Measurements from ENCODE around the gene ARHGAP21. TPM values are rescaled to one million over a fixed set of nuclear protein-coding genes. Genes with fewer than 3 reads are reported as not detected.

Gene ARHGAP21
- total RNA-seq, 1 experiment from 2014 or later: 59.4 TPM

- H3K23me2 ChIP-seq (ENCODE audit: insufficient read length, low read depth, low read length, poor library complexity, severe bottlenecking): no peaks in the 10 kb centered on the region
Observed at GRCh38 chr10:24685958-24686540, 37.6 kb downstream of the ARHGAP21 start.

More at GRCh38 chr10:24685958-24686540, 37.6 kb downstream of the ARHGAP21 start:
- Histone ChIP-seq H3K79me2 (ENCODE audit: insufficient read depth, low read length) (peaks cover 3% of the 10 kb centered on the region; the same call in 1 of the 2 replicates), H4K8ac (replicated peaks; ENCODE audit: insufficient read length, low read depth, low read length) (no peak overlapping the region), H3K4me1 (ENCODE audit: insufficient read depth, low read length) (no peaks in the 10 kb centered on the region), H3K18ac (ENCODE audit: insufficient read length, low read depth, low read length) (no peak overlapping the region), H2AK5ac (ENCODE audit: insufficient read length, low read length) (no peak overlapping the region), H2BK15ac (ENCODE audit: low read depth, low read length) (no peak overlapping the region), H2BK120ac (ENCODE audit: low read depth, low read length, poor library complexity, severe bottlenecking) (no peak overlapping the region), H3K27ac (ENCODE audit: insufficient read length, low read depth, low read length) (no peak overlapping the region), H2BK5ac (ENCODE audit: insufficient read length, low read length) (no peak overlapping the region), H2BK20ac (ENCODE audit: low read depth, low read length, poor library complexity, severe bottlenecking) (no peak overlapping the region), H4K91ac (ENCODE audit: insufficient read length, low read depth, low read length) (no peak overlapping the region), H3K9me3 (ENCODE audit: control insufficient read depth, low read depth, low read length) (no peaks in the 10 kb centered on the region), H4K5ac (ENCODE audit: insufficient read length, low read depth, low read length) (no peak overlapping the region), H3K14ac (ENCODE audit: insufficient read depth, low read length) (no peak overlapping the region), H3K27me3 (ENCODE audit: insufficient read depth, low read length) (no peaks in the 10 kb centered on the region), H4K20me1 (ENCODE audit: control insufficient read depth, insufficient read depth, insufficient read length) (no peaks in the 10 kb centered on the region), H3K79me1 (ENCODE audit: insufficient read depth, low read depth, low read length, poor library complexity, severe bottlenecking) (peaks cover 3% of the 10 kb centered on the region), H3K4ac (ENCODE audit: low read depth, low read length) (no peak overlapping the region), H3K23ac (ENCODE audit: insufficient read length, low read depth, low read length) (no peak overlapping the region), H3K4me2 (ENCODE audit: insufficient read depth, insufficient read length, low read length) (no peak overlapping the region), H3K56ac (ENCODE audit: insufficient read length, low read depth, low read length) (no peak overlapping the region), H3T11ph (ENCODE audit: low read length) (no peak overlapping the region), H2BK12ac (ENCODE audit: insufficient read length, low read depth, low read length) (no peak overlapping the region), H2AFZ (ENCODE audit: low read length) (no peak overlapping the region), H3K9ac (ENCODE audit: extremely low read depth, insufficient read length, low read length) (no peak overlapping the region)
- Mint-ChIP-seq H3K27ac (no peak overlapping the region), H3K36me3 (ENCODE audit: insufficient read depth in 1 of 3, low read depth in 3 of 3) (peaks cover 5 to 9% (median 8%) of the 10 kb centered on the region in 3 experiments; a peak in 5 of 7 replicates), H3K4me1 (peaks cover 0 to 4% of the 10 kb centered on the region in 2 experiments; a peak in 1 of 4 replicates), H3K27me3 (ENCODE audit: low read depth) (no peaks in the 10 kb centered on the region), H3K9me3 (peaks cover 0 to 4% of the 10 kb centered on the region in 2 experiments; a peak in 2 of 5 replicates), H3K4me3 (no peak overlapping the region)
- no peak for DNase-seq
- no peak for TF ChIP-seq CTCF (conservative IDR thresholded peaks at IDR 0.05)
- no CpG with 5 or more reads among the region's 4 CpGs for WGBS (ENCODE audit: extremely low coverage, insufficient read length, low lambda C conversion rate)

All from H9 (cell line).